AG10803 (cell line): ENCODE results near the gene PEPD.

Experiments
- DNase-seq: peaks from one replicate; pipeline ENCODE4 v3.0.0; 2010; ENCODE audit warnings: low read depth
- H3K4me3 ChIP-seq: 2 replicates; pipeline ENCODE4 v1.5.1; 2011; ENCODE audit warnings: mild to moderate bottlenecking, low read length, control low read depth
- TF ChIP-seq, protein P1 (sequence below): conservative IDR thresholded peaks from 2 replicates; pipeline ENCODE4 v1.5.1; 2011; ENCODE audit warnings: mild to moderate bottlenecking, low read length, control low read depth, inconsistent platforms

The PEPD gene

DNA sequence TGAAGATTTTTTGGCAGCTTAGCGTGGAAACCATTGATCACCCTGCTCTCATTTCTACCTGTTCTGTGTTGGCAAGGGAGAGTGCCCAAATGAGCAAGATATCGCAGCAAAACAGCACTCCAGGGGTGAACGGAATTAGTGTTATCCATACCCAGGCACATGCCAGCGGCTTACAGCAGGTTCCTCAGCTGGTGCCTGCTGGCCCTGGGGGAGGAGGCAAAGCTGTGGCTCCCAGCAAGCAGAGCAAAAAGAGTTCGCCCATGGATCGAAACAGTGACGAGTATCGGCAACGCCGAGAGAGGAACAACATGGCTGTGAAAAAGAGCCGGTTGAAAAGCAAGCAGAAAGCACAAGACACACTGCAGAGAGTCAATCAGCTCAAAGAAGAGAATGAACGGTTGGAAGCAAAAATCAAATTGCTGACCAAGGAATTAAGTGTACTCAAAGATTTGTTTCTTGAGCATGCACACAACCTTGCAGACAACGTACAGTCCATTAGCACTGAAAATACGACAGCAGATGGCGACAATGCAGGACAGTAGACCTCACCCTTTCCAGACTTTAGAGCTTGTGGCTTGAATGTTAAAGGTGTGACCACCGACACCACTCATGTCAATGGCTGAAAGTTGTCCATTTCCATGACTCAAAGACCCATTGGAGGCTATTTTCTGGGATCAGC is 142.3 kb downstream of the PEPD start:
- H3K4me3 ChIP-seq, result no peak overlapping the region
- TF ChIP-seq, protein P1, sequence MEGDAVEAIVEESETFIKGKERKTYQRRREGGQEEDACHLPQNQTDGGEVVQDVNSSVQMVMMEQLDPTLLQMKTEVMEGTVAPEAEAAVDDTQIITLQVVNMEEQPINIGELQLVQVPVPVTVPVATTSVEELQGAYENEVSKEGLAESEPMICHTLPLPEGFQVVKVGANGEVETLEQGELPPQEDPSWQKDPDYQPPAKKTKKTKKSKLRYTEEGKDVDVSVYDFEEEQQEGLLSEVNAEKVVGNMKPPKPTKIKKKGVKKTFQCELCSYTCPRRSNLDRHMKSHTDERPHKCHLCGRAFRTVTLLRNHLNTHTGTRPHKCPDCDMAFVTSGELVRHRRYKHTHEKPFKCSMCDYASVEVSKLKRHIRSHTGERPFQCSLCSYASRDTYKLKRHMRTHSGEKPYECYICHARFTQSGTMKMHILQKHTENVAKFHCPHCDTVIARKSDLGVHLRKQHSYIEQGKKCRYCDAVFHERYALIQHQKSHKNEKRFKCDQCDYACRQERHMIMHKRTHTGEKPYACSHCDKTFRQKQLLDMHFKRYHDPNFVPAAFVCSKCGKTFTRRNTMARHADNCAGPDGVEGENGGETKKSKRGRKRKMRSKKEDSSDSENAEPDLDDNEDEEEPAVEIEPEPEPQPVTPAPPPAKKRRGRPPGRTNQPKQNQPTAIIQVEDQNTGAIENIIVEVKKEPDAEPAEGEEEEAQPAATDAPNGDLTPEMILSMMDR, result no peak
- no peak for DNase-seq

DNA sequence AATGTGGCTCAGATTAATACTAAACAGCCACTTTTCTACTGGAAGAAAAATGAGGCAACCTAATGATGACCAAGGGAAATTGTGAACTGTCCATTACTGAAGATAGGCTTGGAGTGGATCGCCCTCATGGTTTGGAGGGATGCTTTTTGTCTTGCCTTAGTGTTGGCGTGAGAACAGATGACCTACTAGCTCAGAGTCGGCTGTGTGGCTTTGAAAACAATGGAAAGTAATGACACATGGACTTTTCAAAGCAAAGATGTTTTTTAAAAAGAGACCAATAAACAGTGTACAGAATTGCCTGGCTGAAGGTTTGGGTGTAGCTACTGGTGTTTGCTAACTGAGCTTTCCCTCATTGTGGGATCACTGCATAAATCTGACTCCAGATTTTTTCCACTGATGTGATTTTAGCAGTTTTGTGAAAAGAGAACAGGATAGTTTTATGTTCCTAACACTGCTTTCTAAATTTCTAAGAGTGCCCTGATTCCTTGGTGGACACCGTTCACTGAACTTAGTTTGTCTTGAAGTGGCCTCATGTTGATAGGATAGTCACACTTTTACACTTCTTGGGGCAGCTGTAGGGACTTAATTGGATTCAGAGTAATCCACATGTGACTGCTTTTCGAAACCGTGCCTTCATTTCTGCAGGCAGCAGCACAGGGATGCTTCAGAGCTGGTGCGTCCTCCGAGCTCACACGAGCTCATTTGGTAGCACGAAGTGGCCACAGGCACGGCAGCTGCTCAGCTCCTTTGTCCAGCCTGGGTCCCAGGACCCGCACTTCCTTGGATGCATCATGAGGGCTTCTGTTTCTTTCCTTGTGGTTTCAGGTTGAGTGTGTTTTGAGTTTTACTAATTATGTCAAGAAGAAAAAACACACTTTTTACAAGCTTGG is 143.8 kb downstream of the PEPD start:
- TF ChIP-seq, protein P1, result no peak
- no peak overlapping the region for H3K4me3 ChIP-seq
- DNase-seq, result peak; percentile 46

GRCh38 chr19:33376941-33377557 is 144.5 kb downstream of the PEPD start:
- no peak for DNase-seq
- TF ChIP-seq, protein P1, result no peak

DNA sequence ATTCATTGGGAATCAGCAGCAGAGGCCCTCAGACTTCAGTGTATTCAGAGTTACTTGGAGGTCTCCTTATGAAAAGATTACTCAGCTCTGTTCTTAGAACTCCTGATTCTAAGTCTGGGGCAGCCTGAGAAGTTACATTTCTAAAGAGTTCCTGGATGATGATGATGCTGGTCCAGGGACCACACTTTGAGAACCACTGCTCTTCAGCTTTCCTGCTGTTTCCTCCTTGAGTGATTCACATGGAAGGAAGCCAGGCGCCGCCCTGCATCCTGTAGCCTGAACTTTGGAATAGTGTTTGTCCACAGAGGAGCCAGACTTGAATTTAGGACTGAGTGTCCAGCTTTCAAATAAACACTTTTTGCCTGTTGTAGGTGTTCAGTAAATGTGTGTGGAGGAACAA is 145.2 kb downstream of the PEPD start:
- TF ChIP-seq, protein P1, result no peak
- no peak overlapping the region for H3K4me3 ChIP-seq
- peak; percentile 88 for DNase-seq

More at GRCh38 chr19:33376941-33377557, 144.5 kb downstream of the PEPD start:
- no peak overlapping the region for H3K4me3 ChIP-seq

- TF ChIP-seq, protein P1, result no peak
- H3K4me3 ChIP-seq, result peak overlapping the region; percentile 29
- DNase-seq, result peak; percentile 40
These were observed 145.8 kb downstream of the PEPD start for GRCh38 chr19:33375837-33376159.

DNA sequence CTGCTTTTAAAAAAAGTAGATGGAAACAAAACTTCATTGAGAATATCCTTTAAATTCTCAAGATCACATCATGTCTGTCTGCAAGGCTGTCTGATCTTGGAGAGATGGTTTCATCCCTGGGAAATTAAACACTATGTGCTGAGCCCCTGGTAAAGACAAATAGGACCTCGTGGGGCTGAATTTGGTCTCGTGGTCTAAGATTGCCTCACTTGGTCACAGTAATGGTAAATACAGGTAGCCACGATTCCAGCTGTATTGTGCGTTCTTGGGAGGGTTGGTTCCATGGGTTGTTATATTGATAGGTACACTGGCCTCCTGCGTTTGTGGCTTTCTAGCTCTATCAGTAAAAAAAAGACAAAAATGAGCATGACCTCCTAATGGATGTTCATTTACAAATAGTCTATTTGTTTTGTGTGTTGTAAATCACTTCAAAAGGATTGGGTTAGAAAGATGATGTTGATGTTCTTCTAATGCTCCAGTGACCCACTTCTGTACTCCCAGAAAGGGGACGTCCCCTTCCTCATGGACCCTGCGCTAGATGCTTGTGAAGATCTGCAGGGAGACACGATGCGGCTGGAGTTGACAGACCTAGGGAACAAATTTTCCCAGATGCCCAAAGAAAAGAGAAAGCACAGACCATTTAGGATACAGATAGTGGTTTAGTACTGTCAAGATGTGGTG is 146.3 kb downstream of the PEPD start:
- TF ChIP-seq, protein P1, result no peak
- peak overlapping the region; percentile 97 for H3K4me3 ChIP-seq
- DNase-seq, result no peak
